HG03108 (cell line): ENCODE results near the gene SV2B.

Experiments used
- ATAC-seq: cut with Tn5 transposase; IDR thresholded peaks from one replicate; pipeline ENCODE4 v1.9.1; 2021; ENCODE audit warnings: moderate library complexity; ENCODE audit not compliant: unreplicated experiment

Gene SV2B

DNA sequence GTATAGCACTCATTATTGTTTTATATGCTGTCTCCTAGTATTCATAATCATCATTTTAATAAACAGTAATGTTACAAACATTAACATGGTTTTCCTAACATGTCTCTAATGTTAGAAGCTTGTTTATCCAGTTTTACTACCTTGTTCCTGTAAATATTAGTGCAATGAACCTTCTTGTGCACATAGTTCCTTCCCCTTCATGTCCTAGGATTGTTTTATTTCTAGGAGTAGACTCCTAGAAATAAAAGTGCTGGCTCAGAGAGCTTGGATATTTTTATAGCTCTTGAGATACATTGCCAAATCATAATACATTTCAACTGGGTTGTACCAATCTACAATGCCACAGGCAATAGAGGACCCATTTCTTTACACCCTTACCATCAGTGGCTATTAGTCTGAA, 161.3 kb downstream of the SV2B start:
- ATAC-seq = no peak

DNA sequence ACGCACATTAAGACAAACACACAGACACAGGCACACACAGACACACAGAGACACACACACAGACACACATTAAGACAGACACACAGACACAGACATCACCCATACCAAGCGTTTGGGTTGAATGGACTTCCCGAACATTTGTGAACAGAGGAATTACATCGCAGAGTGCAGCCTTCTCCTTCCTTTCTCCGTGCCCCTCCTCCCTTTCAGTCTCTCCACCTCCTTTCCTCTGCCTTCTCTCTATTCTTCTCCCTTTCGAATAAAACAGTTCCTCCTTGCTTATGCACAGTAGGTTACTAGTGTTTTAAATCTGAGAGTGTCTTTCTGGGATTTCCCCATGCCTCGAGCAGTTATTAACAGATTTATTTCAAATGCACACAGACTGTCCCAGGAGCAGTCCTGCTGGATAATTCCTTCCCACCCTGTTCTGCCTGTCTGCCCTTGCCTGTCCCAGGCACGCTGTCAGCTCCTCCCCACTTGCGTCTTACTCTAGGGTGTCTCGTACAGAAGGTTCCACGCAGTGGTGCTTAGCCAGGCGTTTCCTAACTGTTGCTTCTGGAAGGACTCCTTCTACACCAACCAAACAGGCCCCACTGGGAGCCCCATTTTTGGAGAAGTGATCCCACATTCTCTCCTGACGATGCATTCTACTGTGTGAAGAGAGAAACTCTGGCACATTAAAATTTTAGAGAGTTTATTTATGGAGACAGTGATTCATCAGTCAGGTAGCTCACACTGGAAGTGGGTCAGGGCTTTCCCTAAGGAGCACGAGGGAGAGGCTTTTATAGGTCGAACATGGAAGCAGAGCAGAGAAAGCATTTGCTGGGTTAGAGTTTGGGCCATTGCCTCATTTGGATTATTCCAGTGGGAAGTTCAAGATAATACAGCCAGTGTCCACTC, 163.8 kb downstream of the SV2B start:
- no peak for ATAC-seq

DNA sequence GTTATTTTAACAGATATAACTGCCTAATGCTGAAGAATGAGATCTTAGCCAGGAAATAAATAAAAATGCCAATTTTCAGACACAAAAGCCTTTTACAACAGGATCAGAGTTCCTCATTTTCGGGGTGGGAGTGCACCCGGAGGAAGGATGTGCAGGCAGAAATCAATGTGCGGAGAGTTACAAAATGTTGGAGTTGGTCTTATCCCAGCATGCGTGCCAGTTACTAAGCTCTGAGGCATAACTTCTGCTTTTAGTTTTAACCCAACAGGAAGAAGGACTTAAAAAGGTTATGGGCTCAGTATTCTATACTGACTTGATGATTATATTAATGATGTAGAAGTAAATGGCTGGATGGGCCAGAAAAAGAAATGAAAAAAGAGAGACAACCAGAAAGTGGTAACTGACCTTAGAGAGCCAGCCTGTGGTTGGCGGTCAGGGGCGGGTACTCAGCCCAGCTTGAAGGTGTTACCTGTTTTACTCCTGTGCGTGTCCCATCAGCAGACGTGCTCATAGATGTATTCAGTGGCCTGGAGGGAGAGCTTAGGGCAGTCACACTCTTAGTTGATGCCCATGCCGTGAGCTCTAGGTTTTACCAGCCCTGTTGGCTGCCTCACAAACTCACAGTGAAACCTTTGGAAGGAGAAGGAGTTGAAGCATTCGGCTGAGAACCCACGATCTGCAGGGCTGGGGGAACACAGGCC, 164.7 kb downstream of the SV2B start:
- no peak for ATAC-seq

DNA sequence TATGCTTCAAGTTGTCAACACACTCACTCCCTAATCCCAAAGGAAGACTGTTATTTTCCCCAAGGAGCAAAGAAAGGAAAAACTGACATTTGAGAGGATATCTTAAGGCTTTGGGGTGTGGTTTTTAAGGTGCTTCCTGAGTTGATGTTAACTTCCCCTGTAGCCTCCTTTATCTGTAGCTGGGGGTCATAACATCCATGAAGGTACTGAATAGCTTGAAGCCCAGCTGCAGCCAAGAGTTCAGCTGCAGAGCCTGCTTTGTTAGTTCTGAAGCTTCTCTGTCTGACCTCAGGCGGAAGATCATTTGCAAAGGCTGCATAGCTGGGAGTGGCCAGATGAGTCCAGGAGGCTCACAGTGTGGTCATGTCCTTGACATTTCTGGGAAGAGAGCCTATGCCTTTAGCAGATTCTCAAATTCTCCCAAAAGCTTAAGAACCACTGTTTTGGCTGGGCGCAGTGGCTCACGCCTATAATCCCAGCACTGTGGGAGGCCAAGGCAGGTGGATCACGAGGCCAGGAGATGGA, 165.4 kb downstream of the SV2B start:
- no peak for ATAC-seq

DNA sequence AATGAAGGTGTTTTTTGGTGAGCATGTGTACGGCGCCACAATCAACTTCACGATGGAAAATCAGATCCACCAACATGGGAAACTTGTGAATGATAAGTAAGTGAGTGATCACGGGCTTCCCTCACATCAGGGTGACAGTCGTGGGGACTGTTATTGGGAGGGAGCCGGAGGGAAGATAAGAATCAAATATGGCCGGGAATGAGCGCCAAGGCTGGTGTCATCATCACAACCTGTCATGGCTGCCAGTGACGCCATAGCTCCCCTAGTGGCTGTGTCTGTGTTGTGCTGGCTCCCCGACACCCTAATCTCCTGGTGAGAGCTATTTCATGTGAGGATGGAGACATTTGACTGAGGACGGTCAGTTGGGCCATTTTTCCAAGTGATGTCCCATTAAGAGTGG, 168.5 kb downstream of the SV2B start:
- no peak for ATAC-seq

DNA sequence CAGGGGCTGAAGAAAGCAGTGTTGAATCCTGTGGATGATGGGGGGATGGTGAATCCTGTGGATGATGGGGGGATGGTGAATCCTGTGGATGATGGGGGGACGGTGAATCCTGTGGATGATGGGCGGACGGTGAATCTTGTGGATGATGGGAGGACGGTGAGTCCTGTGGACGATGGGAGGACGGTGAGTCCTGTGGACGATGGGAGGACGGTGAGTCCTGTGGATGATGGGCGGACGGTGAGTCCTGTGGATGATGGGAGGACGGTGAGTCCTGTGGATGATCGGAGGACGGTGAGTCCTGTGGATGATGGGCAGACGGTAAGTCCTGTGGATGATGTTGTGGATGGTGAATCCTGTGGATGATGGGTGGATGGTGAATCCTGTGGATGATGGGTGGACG, 170.7 kb downstream of the SV2B start:
- no peak for ATAC-seq

DNA sequence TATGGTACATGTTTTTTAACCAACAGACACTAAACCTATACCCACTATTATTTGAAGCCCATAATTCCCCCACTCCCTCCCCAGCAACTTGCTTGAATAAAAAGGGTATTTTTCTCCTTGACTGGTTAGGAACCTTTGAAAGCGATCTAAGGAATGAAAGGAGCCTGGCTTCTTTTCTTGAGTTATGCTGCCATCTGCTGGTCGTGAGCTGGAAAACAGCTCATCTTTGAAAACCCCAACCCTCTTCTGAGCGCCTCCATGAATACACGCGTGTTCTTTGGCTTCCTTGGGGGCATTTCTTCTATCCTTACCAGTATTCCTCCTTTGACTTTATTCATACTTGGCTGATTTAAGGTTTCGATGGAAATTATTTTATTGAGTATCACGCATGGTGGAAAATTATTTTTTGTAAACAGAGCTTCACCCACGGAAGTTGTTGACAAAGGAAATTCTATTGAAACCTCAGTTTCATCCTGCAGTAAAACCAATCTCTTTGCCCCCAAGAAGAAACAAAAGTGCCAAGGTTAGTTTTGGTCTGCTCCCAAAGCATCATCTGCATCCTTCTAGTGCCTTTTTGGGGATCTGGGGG, 171.6 kb downstream of the SV2B start:
- no peak for ATAC-seq

DNA sequence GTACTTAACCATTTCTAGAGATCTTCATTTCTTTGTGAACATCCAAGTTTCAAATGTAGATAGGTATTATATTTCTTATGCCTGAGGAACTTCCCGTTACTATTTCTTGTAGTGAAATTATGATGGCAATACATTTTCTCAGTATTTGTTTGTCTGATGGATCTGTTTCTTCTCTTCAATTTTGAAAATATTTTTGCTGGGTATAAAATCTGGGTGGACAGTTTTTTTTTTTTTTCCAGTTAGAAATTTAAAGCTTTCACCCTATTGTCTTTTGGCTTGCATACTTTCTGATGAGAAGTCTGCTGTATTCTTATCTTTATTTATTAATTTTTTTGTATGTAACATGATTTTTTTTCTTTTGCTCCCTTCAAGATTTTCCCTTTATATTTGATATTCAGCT, 175.8 kb downstream of the SV2B start:
- ATAC-seq = no peak

DNA sequence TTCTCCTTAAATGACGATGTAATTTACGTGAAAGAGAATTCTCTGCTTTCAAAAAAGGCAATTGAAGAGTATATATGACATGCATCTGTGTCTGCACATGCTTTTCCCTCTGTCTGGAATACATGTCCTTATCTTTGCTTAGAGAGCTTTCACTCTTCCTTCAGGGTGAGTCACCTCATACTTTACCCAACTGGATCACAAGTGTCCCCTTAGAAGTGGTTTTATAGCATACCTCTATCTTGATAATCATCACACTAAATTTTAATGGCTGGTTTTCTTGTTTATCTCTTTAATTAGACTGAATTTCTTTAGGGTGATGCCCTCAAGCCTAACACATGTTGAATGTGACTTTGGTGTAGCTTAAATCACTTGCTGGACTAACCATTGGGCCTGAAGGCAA, 178.9 kb downstream of the SV2B start:
- no peak for ATAC-seq

DNA sequence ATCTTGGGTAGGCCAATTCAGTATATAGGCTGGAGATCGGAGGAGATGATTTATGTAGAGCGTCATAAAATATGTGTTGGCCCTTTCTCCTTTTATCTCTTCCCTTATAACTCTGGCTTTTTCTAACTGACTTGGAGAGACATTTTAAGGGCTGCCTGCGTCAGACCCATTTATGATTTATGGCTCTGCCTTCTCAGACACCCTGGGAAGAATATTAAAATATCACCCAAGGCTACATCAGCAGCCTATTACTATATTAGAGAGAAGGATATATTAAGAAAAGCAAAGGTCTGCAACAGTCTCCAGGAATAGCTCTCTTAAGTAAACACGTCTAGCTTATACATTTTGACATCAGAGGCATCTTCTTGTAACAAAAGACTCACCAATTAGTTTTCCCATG, 179.4 kb downstream of the SV2B start:
- no peak for ATAC-seq

DNA sequence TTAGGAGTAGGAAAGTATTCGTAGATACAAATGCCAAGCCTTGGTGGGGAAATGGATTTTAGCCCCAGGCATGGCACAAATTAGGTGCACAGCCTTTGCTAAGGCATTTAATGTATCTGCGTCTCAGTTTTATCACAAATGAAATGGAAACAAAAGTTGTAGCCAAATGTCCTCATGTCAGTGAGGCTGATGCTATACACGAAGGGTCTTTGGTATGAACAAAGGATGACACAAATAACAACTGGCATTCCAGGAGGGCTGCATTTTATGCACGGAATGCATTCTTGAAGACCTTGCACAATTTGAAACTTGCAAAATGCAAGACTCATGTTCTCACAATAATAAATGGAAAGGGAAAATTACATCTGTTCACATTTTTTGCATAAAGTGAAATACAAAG, 181.9 kb downstream of the SV2B start:
- no peak for ATAC-seq

DNA sequence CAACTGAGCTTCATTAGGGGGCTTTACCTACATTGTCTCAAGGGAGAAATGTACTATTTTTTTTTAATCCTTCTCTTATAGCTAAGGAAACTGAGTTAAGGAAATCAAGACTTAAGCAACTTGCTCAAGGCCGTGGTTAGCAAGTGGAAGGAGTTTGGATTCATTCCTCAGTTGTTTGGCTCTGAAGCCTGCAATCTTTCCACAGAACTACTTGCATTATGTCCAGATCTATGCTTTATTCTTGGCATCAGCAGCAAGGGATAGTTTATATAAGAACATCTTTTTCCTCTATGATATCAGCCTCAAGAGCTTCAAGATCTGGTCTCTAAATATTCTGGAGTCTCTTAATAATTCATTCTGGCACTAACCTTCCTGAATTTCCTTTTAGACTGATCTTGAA, 182.4 kb downstream of the SV2B start:
- no peak for ATAC-seq

DNA sequence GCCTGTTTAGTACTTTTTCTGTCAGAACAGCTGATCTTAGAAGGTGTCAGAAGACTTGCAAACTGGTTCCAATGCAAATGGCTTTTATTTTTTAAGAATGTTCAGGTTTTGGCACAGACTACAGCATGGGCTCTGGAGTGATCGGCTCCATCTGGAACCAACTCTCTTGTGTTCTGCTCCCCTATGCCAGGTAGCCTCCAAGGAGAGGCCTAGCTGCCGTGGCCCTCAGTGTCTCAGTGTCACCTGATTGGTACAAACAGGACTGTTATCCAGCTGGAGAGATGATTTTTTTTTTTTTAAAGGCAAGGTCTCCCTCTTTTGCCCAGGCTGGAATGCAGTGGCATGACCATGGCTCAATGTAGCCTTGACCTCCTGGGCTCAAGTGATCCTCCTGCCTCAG, 183.1 kb downstream of the SV2B start:
- ATAC-seq = no peak

DNA sequence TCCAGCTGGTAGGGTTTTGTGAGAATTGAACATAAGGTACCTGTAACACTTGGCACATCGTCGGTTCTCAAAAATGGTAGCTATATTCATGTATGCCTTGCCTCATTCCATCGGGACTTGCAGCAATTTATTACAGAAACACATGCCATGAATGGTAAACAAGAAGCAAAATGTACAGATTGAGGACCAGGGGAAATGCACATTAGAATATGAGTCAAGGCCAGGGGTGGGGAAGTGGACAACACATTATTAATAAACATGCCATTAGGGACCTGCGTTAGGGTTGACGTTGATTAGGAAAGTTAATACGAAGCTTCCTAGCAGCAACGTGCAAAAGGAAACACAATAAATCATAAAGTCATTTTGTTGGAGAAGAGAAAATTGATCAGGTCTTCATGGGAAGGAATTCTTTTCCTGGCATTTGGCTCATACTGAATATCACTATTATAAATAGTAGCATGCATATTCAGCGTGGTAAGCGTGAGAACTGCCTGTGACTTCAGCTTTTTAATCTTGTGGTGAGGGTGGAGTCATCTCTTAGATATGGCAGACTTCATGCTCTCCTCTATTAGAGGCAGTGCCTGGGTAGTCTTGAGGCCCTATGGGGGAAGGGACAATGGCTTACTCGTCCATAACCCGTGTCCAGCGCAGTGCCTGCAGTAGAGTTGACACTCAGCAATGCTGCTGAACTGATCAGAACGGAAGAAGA, 184.9 kb downstream of the SV2B start:
- no peak for ATAC-seq

DNA sequence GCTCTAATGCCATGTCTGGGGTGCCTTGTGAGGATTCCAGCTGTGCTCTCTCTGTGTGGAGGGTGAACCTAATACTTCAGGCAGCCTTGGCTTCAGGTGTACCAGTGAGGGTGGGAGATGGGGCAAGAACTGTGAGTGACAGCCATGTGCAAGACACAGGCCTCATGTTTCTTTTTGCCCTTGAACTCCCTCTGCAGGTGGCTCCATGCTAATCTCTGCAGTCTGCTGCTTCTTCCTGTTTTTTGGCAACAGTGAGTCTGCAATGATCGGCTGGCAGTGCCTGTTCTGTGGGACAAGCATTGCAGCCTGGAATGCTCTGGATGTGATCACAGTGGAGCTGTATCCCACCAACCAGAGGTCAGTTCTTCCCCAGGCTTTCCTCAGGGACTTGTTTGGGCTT, 189.3 kb downstream of the SV2B start:
- no peak for ATAC-seq

DNA sequence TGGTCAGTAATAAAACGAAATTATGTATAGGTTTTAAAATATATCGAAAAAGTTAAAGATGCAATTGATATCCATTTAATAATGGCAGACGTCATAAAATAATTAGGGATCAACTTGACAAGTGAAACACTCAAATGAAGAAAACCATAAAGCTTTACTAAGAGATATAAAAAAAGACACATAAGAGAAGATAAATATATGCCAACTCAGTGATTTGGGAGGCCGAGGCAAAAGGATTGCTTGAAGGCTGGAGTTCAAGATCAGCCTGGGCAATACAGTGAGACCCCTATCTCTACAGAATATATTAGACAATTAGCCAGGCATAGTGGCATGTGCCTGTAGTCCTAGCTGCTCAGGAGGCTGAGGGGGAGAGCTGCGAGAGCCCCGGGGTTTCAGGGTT, 190.5 kb downstream of the SV2B start:
- ATAC-seq = no peak

DNA sequence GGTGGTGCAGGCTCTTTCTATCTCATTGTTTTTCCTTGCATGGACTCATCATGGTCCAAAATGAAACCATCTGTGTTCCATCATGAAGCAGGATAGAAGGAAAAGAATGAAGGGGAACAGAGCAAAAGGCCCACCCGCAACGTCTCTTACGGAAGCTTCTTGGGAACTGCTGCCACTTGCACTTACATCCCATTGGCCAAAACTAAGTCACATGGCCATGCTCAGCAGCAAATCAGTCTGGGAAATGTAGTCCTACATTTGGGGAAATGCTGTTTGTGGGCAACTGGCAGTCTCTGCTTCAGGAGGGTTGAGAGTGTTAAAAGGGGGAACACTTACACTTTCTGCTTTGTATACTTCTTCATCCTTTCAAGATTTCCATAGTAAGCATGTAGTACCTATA, 191.6 kb downstream of the SV2B start:
- no peak for ATAC-seq

DNA sequence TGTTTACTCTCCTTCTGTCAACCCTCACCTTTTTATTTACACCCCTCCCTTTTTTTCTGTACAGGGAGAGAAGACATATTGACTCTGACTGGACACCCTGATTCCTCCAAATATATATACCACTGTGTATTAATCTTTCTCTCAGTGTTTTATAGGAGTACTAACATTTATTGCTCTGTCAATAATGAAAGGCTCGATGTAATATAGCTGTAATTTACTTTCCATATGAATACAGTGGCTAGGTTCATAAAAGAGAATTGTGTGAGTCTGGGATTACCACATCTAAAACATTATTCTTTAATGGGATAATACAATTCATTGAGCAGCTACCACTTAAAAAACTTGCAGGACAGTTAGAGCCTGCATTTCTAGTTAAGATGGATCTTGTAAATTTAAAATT, 194.3 kb downstream of the SV2B start:
- no peak for ATAC-seq

DNA sequence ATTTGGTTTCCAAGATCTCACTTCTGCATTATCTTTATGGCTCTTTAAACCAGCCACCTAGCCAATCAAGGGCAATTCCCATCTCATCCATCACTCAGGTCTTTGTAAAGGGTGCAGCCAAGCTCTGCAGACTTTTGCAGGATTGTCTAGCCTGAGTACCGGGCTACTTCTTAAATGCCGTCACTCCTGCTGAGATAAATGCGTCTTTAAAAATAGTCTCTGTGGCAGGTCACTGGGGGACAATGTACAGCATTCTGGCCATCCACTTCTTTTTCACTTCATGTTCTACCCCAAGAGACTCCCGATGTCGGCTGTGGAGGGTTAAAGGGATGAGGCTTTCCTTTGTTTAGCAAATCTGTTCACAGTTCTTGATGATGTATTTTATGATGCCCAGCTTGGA, 194.7 kb downstream of the SV2B start:
- no peak for ATAC-seq

DNA sequence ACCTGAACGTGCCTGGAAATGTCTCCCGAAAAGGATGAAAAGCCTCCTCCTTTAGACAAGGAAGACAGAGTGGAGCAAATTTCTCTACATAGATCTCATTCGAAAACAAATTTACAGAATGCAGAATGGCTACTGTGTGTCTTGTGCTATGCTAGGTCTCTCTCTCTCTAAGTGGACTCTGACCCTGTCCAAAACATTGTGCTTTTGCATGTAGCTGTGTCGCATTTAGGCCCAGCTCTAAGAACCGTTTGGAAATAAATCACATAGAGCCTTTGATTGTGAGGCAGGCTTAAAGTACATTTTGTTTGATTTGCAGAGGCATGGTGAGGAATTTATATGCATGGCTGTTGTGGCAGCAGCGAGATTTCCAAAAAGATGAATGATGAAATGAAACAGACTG, 198.0 kb downstream of the SV2B start:
- no peak for ATAC-seq
